PC-9 (cell line): Measurements from ENCODE around the gene FSIP1. TPM values are rescaled to one million over a fixed set of nuclear protein-coding genes. Genes with fewer than 3 reads are reported as not detected.

Experiments used
- BruUV-seq: library from RNA; stranded (reverse); fragments of 400-500 nt; replicated peaks from 2 replicates; lab custom pipeline; 2021; lab: Mats Ljungman, UMichigan
- CTCF ChIA-PET: fragments of 300-600 bp; sonication (Branson Sonifier 250); formaldehyde crosslinking; loops from one replicate; lab custom pipeline; 2022; ENCODE audit warnings: antibody characterized with exemption; lab: Charles Lee
- POLR2A ChIA-PET: fragments of 300-600 bp; sonication (Branson Sonifier 250); formaldehyde crosslinking; loops from one replicate; lab custom pipeline; 2022; ENCODE audit warnings: antibody characterized with exemption; ENCODE audit not compliant: unreplicated experiment; lab: Charles Lee
- DNase-seq, 2 experiments: peaks; one replicate each; pipeline versions ENCODE4 v3.0.0 to v3.0.0-alpha.2; 2015 to 2022; ENCODE audit warnings: mixed read lengths in 1 of 2
- H2AFZ ChIP-seq: fragments of 200-600 bp; sonication (generic); 2 replicates; pipeline ENCODE4 v1.8.1; 2017; ENCODE audit warnings: antibody characterized with exemption
- H3F3A ChIP-seq: fragments of 200-600 bp; sonication (generic); 2 replicates; pipeline ENCODE4 v1.8.1; 2017; ENCODE audit warnings: antibody characterized with exemption, mild to moderate bottlenecking, low read depth; ENCODE audit not compliant: insufficient read depth
- H3K27ac ChIP-seq: fragments of 200-600 bp; sonication (generic); 2 replicates; pipeline ENCODE4 v1.6.1; 2016; ENCODE audit warnings: mixed run types
- H3K27me3 ChIP-seq: fragments of 200-600 bp; sonication (generic); 2 replicates; pipeline ENCODE4 v1.6.1; 2016; ENCODE audit warnings: low read depth, mixed run types; ENCODE audit not compliant: insufficient read depth
- H3K36me3 ChIP-seq: fragments of 200-600 bp; sonication (generic); 2 replicates; pipeline ENCODE4 v1.6.1; 2016; ENCODE audit warnings: low read depth, mixed run types
- H3K4me1 ChIP-seq: fragments of 200-600 bp; sonication (generic); replicated peaks from 2 replicates; pipeline ENCODE4 v1.6.1; 2016; ENCODE audit warnings: mixed run types; ENCODE audit not compliant: insufficient read depth
- H3K4me2 ChIP-seq: fragments of 200-600 bp; sonication (generic); 2 replicates; pipeline ENCODE4 v1.6.1; 2017; ENCODE audit warnings: mixed run types
- H3K4me3 ChIP-seq: fragments of 200-600 bp; sonication (generic); 2 replicates; pipeline ENCODE4 v1.6.1; 2016; ENCODE audit warnings: mixed run types
- H3K79me2 ChIP-seq: fragments of 200-600 bp; sonication (generic); 2 replicates; pipeline ENCODE4 v1.6.1; 2017; ENCODE audit warnings: low read depth, mixed run types
- H3K9me2 ChIP-seq: fragments of 200-600 bp; sonication (generic); 2 replicates; pipeline ENCODE4 v1.8.1; 2017; ENCODE audit warnings: mild to moderate bottlenecking; ENCODE audit not compliant: insufficient read depth
- H3K9me3 ChIP-seq: fragments of 200-600 bp; sonication (generic); 2 replicates; pipeline ENCODE4 v1.8.1; 2016; ENCODE audit warnings: low read depth; ENCODE audit not compliant: insufficient read depth
- H4K20me1 ChIP-seq: fragments of 200-600 bp; sonication (generic); 2 replicates; pipeline ENCODE4 v1.8.1; 2017; ENCODE audit not compliant: insufficient read depth
- EZH2 ChIP-seq: fragments of 200-600 bp; sonication (generic); IDR thresholded peaks from 2 replicates; pipeline ENCODE4 v1.8.0; 2017; ENCODE audit warnings: antibody characterized with exemption, low read depth
- intact Hi-C: fragments of 100-400 bp; cut with micrococcal nuclease; formaldehyde crosslinking; loops from one replicate; pipeline ENCODE4 v1.10.0; 2022; ENCODE audit not compliant: unreplicated experiment
- total RNA-seq: library from RNA; stranded (reverse); gene quantifications from 2 replicates; pipeline ENCODE4 v1.2.3, GENCODE V29; 2021
- TF ChIP-seq, protein P1 (sequence below): fragments of 200-600 bp; sonication (generic); conservative IDR thresholded peaks from 2 replicates; pipeline ENCODE4 v1.6.1; 2017; ENCODE audit warnings: mixed run types, antibody characterized with exemption, mild to moderate bottlenecking, moderate library complexity

Gene FSIP1
- total RNA-seq, 1 experiment from 2014 or later, result 1.2 TPM

DNA sequence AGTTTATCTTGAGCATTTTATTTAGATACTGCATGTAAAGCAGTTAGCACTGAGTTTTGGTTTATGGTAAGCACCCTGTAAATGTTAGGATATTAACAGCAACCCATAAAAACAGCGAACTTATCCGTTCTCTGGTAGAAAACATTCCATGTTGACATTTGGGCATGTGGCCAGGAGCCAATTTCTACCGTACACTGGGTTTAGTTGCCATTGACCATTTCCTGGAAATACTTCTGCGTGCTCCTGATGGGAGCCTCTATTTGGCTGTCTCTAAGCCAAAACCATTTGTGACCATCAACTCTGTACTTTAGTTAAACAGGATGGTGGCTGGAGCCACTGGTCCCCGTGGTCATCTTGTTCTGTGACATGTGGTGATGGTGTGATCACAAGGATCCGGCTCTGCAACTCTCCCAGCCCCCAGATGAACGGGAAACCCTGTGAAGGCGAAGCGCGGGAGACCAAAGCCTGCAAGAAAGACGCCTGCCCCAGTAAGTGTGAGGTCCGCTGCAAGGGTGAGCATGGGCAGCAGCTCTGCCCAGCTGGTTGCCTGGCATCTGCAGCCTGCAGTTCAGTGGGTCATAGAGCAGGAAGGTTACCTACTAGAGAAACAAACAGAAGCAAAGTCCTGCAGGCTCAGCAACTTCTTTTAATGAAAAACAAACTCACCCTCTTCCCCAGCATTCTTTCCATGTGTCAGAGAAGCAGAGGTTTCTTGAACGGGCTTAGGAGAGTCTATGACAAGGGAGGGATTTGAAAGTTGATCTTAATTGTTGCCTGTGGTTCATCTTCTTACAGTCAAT, 194.7 kb downstream of the FSIP1 start:
- Histone ChIP-seq H3K4me3 (no peak overlapping the region), H3K4me1 (no peaks in the 10 kb centered on the region; the same call in 1 of the 2 replicates), H3K79me2 (peaks cover 3% of the 10 kb centered on the region; the same call in 1 of the 2 replicates), H3K4me2 (no peak overlapping the region), H4K20me1 (no peaks in the 10 kb centered on the region), H3K9me3 (no peaks in the 10 kb centered on the region), H3K9me2 (no peaks in the 10 kb centered on the region), H3K27me3 (no peaks in the 10 kb centered on the region), H2AFZ (no peak overlapping the region), H3F3A (no peaks in the 10 kb centered on the region; the same call in 1 of the 2 replicates), H3K36me3 (peaks cover 36% of the 10 kb centered on the region), H3K27ac (no peak overlapping the region)
- BruUV-seq, result no TSS peak
- no peak for DNase-seq
- ChIA-PET CTCF (no interaction called here), POLR2A (interaction anchor here (0.6 kb wide), 3 partner anchors 144 to 1280 kb away, joined by 3 to 6 read pairs (median 6); no protein-coding TSS in a partner anchor)
- intact Hi-C loops, result no loop called here
- TF ChIP-seq, protein P1, sequence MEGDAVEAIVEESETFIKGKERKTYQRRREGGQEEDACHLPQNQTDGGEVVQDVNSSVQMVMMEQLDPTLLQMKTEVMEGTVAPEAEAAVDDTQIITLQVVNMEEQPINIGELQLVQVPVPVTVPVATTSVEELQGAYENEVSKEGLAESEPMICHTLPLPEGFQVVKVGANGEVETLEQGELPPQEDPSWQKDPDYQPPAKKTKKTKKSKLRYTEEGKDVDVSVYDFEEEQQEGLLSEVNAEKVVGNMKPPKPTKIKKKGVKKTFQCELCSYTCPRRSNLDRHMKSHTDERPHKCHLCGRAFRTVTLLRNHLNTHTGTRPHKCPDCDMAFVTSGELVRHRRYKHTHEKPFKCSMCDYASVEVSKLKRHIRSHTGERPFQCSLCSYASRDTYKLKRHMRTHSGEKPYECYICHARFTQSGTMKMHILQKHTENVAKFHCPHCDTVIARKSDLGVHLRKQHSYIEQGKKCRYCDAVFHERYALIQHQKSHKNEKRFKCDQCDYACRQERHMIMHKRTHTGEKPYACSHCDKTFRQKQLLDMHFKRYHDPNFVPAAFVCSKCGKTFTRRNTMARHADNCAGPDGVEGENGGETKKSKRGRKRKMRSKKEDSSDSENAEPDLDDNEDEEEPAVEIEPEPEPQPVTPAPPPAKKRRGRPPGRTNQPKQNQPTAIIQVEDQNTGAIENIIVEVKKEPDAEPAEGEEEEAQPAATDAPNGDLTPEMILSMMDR, result no peak

DNA sequence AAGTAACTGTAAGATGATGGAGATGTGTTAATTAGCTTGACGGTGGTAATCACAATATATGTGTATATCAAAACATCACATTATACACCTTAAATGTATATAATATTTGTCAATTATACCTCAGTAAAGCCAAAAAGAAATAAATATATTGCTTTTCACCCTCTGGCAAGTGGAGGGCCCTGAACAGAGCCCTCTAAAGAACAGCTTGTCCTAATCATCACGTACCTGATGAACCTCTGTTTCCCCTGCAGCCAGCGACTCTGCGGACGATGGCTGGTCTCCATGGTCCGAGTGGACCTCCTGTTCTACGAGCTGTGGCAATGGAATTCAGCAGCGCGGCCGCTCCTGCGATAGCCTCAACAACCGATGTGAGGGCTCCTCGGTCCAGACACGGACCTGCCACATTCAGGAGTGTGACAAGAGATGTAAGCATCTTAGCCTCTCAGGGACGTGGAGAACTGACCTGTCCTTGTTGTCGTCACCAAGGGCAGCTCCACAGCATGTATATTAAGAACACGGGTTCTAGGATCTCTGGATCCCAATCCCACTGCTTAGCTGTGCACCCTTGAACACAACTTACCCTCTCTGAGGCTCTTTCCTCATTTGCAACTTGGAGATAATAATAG, 195.4 kb downstream of the FSIP1 start:
- H3F3A ChIP-seq, result no peaks in the 10 kb centered on the region; the same call in 1 of the 2 replicates
- no peaks in the 10 kb centered on the region for H3K9me2 ChIP-seq
- H3K4me2 ChIP-seq, result no peak overlapping the region
- TF ChIP-seq, protein P1, result no peak
- TF ChIP-seq EZH2, result no peak
- H3K27me3 ChIP-seq, result no peaks in the 10 kb centered on the region
- BruUV-seq, result no TSS peak
- H3K36me3 ChIP-seq, result peaks cover 30% of the 10 kb centered on the region
- H3K4me1 ChIP-seq, result peaks cover 7% of the 10 kb centered on the region; the same call in 1 of the 2 replicates
- H2AFZ ChIP-seq, result no peak overlapping the region
- POLR2A ChIA-PET, result interaction anchor here (0.5 to 0.8 kb wide), 7 partner anchors 54 to 1281 kb away, joined by 3 to 10 read pairs (median 6); no protein-coding TSS in a partner anchor
- no peaks in the 10 kb centered on the region; the same call in 1 of the 2 replicates for H4K20me1 ChIP-seq
- intact Hi-C loops, result no loop called here
- no peak overlapping the region for H3K27ac ChIP-seq
- H3K9me3 ChIP-seq, result no peaks in the 10 kb centered on the region
- H3K4me3 ChIP-seq, result no peak overlapping the region
- peaks cover 10% of the 10 kb centered on the region for H3K79me2 ChIP-seq
- no peak for DNase-seq
- CTCF ChIA-PET, result no interaction called here

DNA sequence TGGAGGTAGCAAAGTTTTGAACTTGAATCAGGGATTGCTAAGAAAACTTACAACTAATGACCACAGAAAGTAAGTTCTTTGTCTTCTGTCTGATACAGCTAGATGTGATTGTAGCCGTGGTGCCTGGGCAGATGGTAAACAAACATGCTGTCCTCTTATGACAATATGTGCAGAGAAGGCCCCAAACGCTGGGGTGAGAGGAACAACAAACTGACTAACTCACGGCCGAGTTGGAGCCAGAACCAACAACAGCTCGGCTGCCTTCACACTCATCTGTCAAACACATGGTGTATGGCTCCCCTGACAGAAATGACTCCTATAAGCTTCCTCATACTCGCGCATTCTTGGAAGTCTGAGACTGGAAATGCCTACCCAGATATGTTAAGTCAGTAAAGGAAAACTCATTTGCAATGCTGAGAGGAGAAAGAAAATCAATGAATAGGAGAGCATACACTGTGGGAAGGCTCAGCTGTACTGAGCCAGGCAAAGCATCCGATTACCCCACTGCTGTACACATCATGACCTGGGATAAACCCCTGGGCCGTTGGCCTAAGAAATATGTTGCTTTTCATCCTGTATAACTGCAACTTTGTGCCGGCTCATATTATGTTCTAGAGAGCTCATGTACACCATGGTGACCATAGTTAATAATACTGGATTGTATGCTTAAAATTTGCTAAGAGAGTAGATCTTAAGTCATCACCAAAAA, 196.1 kb downstream of the FSIP1 start:
- Histone ChIP-seq H3K79me2 (peaks cover 16% of the 10 kb centered on the region), H3K4me1 (peaks cover 11% of the 10 kb centered on the region; the same call in 1 of the 2 replicates), H3F3A (no peaks in the 10 kb centered on the region; the same call in 1 of the 2 replicates), H3K27ac (no peak overlapping the region), H3K27me3 (no peaks in the 10 kb centered on the region), H3K36me3 (peaks cover 24% of the 10 kb centered on the region), H3K4me2 (no peak overlapping the region), H2AFZ (no peak overlapping the region), H3K9me3 (no peaks in the 10 kb centered on the region), H3K9me2 (no peaks in the 10 kb centered on the region), H3K4me3 (no peak overlapping the region), H4K20me1 (no peaks in the 10 kb centered on the region; the same call in 1 of the 2 replicates)
- no TSS peak for BruUV-seq
- ChIA-PET POLR2A (interaction anchor here (0.5 to 0.8 kb wide), 6 partner anchors 55 to 456 kb away, joined by 3 to 10 read pairs (median 6); no protein-coding TSS in a partner anchor), CTCF (no interaction called here)
- intact Hi-C loops, result no loop called here
- TF ChIP-seq, protein P1, result no peak
- no peak for TF ChIP-seq EZH2
- no peak for DNase-seq
